Naive thymus-derived CD4-positive, alpha-beta T cell (primary cell): ENCODE data around the gene B4GALNT4. TPM values are rescaled to one million over a fixed set of nuclear protein-coding genes. Genes with fewer than 3 reads are reported as not detected.
"Not testable (repeated sequence)": the region's sequence is repeated elsewhere in the genome, so short reads cannot be mapped to it uniquely, and the experiment has no call there.

Experiments
- ATAC-seq: fragments of 150-1000 bp; cut with Tn5 transposase; 2 replicates; pipeline ENCODE4 v1.10.0; 2021; ENCODE audit warnings: mild to moderate bottlenecking, moderate library complexity
- CTCF ChIA-PET: fragments of 350-600 bp; sonication (Branson Sonifier 250); formaldehyde crosslinking; loops from one replicate; lab custom pipeline; 2021; ENCODE audit warnings: antibody characterized with exemption; lab: Charles Lee
- POLR2A ChIA-PET: fragments of 350-600 bp; sonication (Branson Sonifier 250); formaldehyde crosslinking; loops from one replicate; lab custom pipeline; 2021; ENCODE audit warnings: antibody characterized with exemption, inconsistent platforms; lab: Charles Lee
- DNase-seq, 9 donors: peaks; one replicate each; pipeline versions ENCODE4 v3.0.0 to v3.0.0-alpha.2; 2020 to 2022; ENCODE audit warnings: mixed read lengths in 1 of 9
- H3K27ac ChIP-seq: one replicate; pipeline ENCODE4 v1.7.0; 2013; ENCODE audit warnings: mild to moderate bottlenecking, low read depth, low read length, moderate library complexity
- H3K27me3 ChIP-seq, 2 donors: one replicate each; pipeline ENCODE4 v1.7.0; 2013; ENCODE audit warnings: low read length in 2 of 2, mild to moderate bottlenecking in 2 of 2, moderate library complexity in 2 of 2; ENCODE audit not compliant: control insufficient read depth in 2 of 2, insufficient read depth in 2 of 2
- H3K36me3 ChIP-seq, 3 experiments: 1 replicate in 2 of 3; 2 replicates in 1 of 3; pipeline ENCODE4 v1.7.0; 2013; ENCODE audit warnings: low read length in 3 of 3, mild to moderate bottlenecking in 3 of 3, moderate library complexity in 1 of 3; ENCODE audit not compliant: insufficient read depth in 3 of 3, control insufficient read depth in 2 of 3
- H3K4me1 ChIP-seq, 2 donors: one replicate each; pipeline ENCODE4 v1.7.0; 2013; ENCODE audit warnings: low read length in 2 of 2, mild to moderate bottlenecking in 2 of 2, moderate library complexity in 1 of 2; ENCODE audit not compliant: control insufficient read depth in 2 of 2, insufficient read depth in 2 of 2
- H3K4me3 ChIP-seq: 2 replicates; pipeline ENCODE4 v1.7.0; 2013; ENCODE audit warnings: mild to moderate bottlenecking, low read length
- H3K9me3 ChIP-seq, 3 experiments: 1 replicate in 2 of 3; 2 replicates in 1 of 3; pipeline ENCODE4 v1.7.0; 2013; ENCODE audit warnings: low read length in 3 of 3; ENCODE audit not compliant: control insufficient read depth in 2 of 3
- H3K27ac Mint-ChIP-seq, 9 donors: one replicate each; pipeline ENCODE4 v1.8.0; 2020 to 2022; ENCODE audit warnings: mixed read lengths in 9 of 9, mild to moderate bottlenecking in 8 of 9, moderate library complexity in 5 of 9, inconsistent platforms in 2 of 9
- H3K27me3 Mint-ChIP-seq, 5 donors: one replicate each; pipeline ENCODE4 v1.8.0; 2021 to 2022; ENCODE audit warnings: mixed read lengths in 5 of 5, mild to moderate bottlenecking in 1 of 5
- H3K36me3 Mint-ChIP-seq, 5 donors: one replicate each; pipeline ENCODE4 v1.8.0; 2020 to 2022; ENCODE audit warnings: mixed read lengths in 5 of 5, mild to moderate bottlenecking in 3 of 5, inconsistent platforms in 1 of 5
- H3K4me1 Mint-ChIP-seq, 7 donors: one replicate each; pipeline ENCODE4 v1.8.0; 2020 to 2022; ENCODE audit warnings: mixed read lengths in 7 of 7, mild to moderate bottlenecking in 3 of 7, inconsistent platforms in 1 of 7
- H3K4me3 Mint-ChIP-seq, 10 donors: one replicate each; pipeline ENCODE4 v1.8.0; 2020 to 2022; ENCODE audit warnings: mild to moderate bottlenecking in 10 of 10, mixed read lengths in 10 of 10, moderate library complexity in 6 of 10, inconsistent platforms in 2 of 10
- H3K9me3 Mint-ChIP-seq, 11 donors: one replicate each; pipeline ENCODE4 v1.8.0; 2020 to 2022; ENCODE audit warnings: mixed read lengths in 11 of 11, mild to moderate bottlenecking in 4 of 11, inconsistent platforms in 1 of 11, moderate library complexity in 1 of 11
- intact Hi-C, 2 donors: fragments of 100-400 bp; cut with micrococcal nuclease; formaldehyde crosslinking; loops; one replicate each; pipeline ENCODE4 v1.15.1; 2023
- polyA plus RNA-seq, 2 donors: library from polyadenylated mRNA; unstranded; fragments of 300-500 nt; fragmentation: Illumina TruSeq; gene quantifications; one replicate each; pipeline ENCODE4 v1.2.3, GENCODE V29; 2021
- total RNA-seq, 6 experiments: library from RNA in 5 of 6; stranded (reverse) in 5 of 6; gene quantifications; 1 replicate in 5 of 6; 2 replicates in 1 of 6; pipeline ENCODE4 v1.2.3 and lab custom pipeline; 2021 to 2026

Gene B4GALNT4
- total and polyA plus RNA-seq, 7 experiments from 2014 or later: 0.14 to 11.8 (median 2.6) TPM; not detected in 1

GRCh38 chr11:398826-399225, 29.5 kb downstream of the B4GALNT4 start:
- CTCF ChIA-PET: no interaction called here
- no peak for DNase-seq
- Mint-ChIP-seq H3K4me1 (peaks cover 0 to 11% (median 0%) of the 10 kb centered on the region in 7 donors), H3K27ac (peak overlapping the region in 1 of 9 donors; percentile 69), H3K9me3 (peaks cover 0 to 2% (median 0%) of the 10 kb centered on the region in 11 donors), H3K27me3 (peaks cover 0 to 9% (median 0%) of the 10 kb centered on the region in 5 donors), H3K4me3 (peak overlapping the region in 2 of 10 donors; percentile 45), H3K36me3 (no peaks in the 10 kb centered on the region)
- ATAC-seq: no peak
- H3K4me3 ChIP-seq: no peak overlapping the region
- intact Hi-C loops: no loop called here
- H3K4me1 ChIP-seq: no peaks in the 10 kb centered on the region
- no peaks in the 10 kb centered on the region for H3K36me3 ChIP-seq
- POLR2A ChIA-PET: no interaction called here
- H3K27me3 ChIP-seq: no peaks in the 10 kb centered on the region
- no peaks in the 10 kb centered on the region for H3K9me3 ChIP-seq
- H3K27ac ChIP-seq: no peak overlapping the region

GRCh38 chr11:399731-400211, 30.5 kb downstream of the B4GALNT4 start:
- H3K4me1 ChIP-seq: no peaks in the 10 kb centered on the region
- no peaks in the 10 kb centered on the region for H3K27me3 ChIP-seq
- Mint-ChIP-seq H3K27me3 (peaks cover 0 to 9% (median 0%) of the 10 kb centered on the region in 5 donors), H3K4me1 (peaks cover 0 to 10% (median 0%) of the 10 kb centered on the region in 7 donors), H3K36me3 (no peaks in the 10 kb centered on the region), H3K27ac (peak overlapping the region in 1 of 9 donors; percentile 21), H3K4me3 (peak overlapping the region in 2 of 10 donors; percentile 51 to 61), H3K9me3 (peaks cover 0 to 2% (median 0%) of the 10 kb centered on the region in 11 donors)
- POLR2A ChIA-PET: no interaction called here
- CTCF ChIA-PET: no interaction called here
- H3K36me3 ChIP-seq: peaks cover 0 to under 1% (median 0%) of the 10 kb centered on the region in 3 experiments
- H3K4me3 ChIP-seq: no peak overlapping the region
- no peak overlapping the region for H3K27ac ChIP-seq
- ATAC-seq (no peak), DNase-seq (peak in 1 of 9 donors; percentile 5)
- intact Hi-C loops: no loop called here
- no peaks in the 10 kb centered on the region for H3K9me3 ChIP-seq

- ATAC-seq: no peak
- CTCF ChIA-PET: no interaction called here
- peaks cover 0 to 2% (median 0%) of the 10 kb centered on the region in 11 donors for H3K9me3 Mint-ChIP-seq
Measured at GRCh38 chr11:400241-400689, 31.0 kb downstream of the B4GALNT4 start.

GRCh38 chr11:401196-401595, 31.9 kb downstream of the B4GALNT4 start:
- H3K4me3 ChIP-seq, H3K9me3 Mint-ChIP-seq, H3K4me3 Mint-ChIP-seq, H3K4me1 ChIP-seq, H3K27ac Mint-ChIP-seq, ATAC-seq, DNase-seq, H3K36me3 Mint-ChIP-seq, intact Hi-C loops, H3K27me3 Mint-ChIP-seq, H3K27me3 ChIP-seq, H3K9me3 ChIP-seq, CTCF ChIA-PET, H3K27ac ChIP-seq, POLR2A ChIA-PET: not testable (repeated sequence)
- peaks cover 0 to 16% (median 7%) of the 10 kb centered on the region in 7 donors for H3K4me1 Mint-ChIP-seq
- peaks cover 0 to 13% (median 0%) of the 10 kb centered on the region in 3 experiments for H3K36me3 ChIP-seq

More at GRCh38 chr11:400241-400689, 31.0 kb downstream of the B4GALNT4 start:
- Mint-ChIP-seq H3K36me3 (peaks cover 0 to under 1% (median 0%) of the 10 kb centered on the region in 5 donors), H3K27me3 (peaks cover 0 to 9% (median 0%) of the 10 kb centered on the region in 5 donors), H3K4me3 (no peak overlapping the region), H3K27ac (no peak overlapping the region), H3K4me1 (peaks cover 0 to 13% (median 2%) of the 10 kb centered on the region in 7 donors)
- Histone ChIP-seq H3K36me3 (peaks cover 0 to 5% (median 0%) of the 10 kb centered on the region in 3 experiments), H3K27me3 (no peaks in the 10 kb centered on the region), H3K9me3 (no peaks in the 10 kb centered on the region), H3K27ac (no peak overlapping the region), H3K4me1 (peaks cover 0 to under 1% of the 10 kb centered on the region in 2 donors), H3K4me3 (no peak overlapping the region)
- POLR2A ChIA-PET: no interaction called here
- DNase-seq: peak in 1 of 9 donors; percentile 5
- intact Hi-C loops: no loop called here

- DNase-seq: peak in 2 of 9 donors; percentile 6 to 8
- peaks cover 0 to 2% (median 0%) of the 10 kb centered on the region in 5 donors for H3K36me3 Mint-ChIP-seq
- no peak overlapping the region for H3K27ac Mint-ChIP-seq
- H3K4me3 ChIP-seq: no peak overlapping the region
- H3K27me3 Mint-ChIP-seq: peaks cover 0 to 9% (median 0%) of the 10 kb centered on the region in 5 donors
- ATAC-seq: no peak
- H3K27me3 ChIP-seq: no peaks in the 10 kb centered on the region
- POLR2A ChIA-PET: interaction anchor here (4.1 to 7.7 kb wide), 2 partner anchors 12 to 46 kb away, joined by 29 to 109 read pairs; partner anchors contain the start of genes PTDSS2 and SIGIRR
- H3K9me3 Mint-ChIP-seq: peaks cover 0 to 2% (median 0%) of the 10 kb centered on the region in 11 donors
- intact Hi-C loops: no loop called here
- H3K9me3 ChIP-seq: no peaks in the 10 kb centered on the region
- H3K36me3 ChIP-seq: peaks cover 0 to 13% (median 0%) of the 10 kb centered on the region in 3 experiments
- H3K4me3 Mint-ChIP-seq: no peak overlapping the region
- peaks cover 9 to 13% of the 10 kb centered on the region in 2 donors for H3K4me1 ChIP-seq
- H3K27ac ChIP-seq: no peak overlapping the region
- CTCF ChIA-PET: no interaction called here
- peaks cover 0 to 12% (median 8%) of the 10 kb centered on the region in 7 donors for H3K4me1 Mint-ChIP-seq
Measured at GRCh38 chr11:403021-403760, 33.9 kb downstream of the B4GALNT4 start.

- Histone ChIP-seq H3K9me3 (no peaks in the 10 kb centered on the region), H3K27me3 (no peaks in the 10 kb centered on the region), H3K36me3 (peaks cover 0 to 19% (median 0%) of the 10 kb centered on the region in 3 experiments), H3K4me1 (peaks cover 9 to 13% of the 10 kb centered on the region in 2 donors), H3K4me3 (no peak overlapping the region), H3K27ac (no peak overlapping the region)
- Mint-ChIP-seq H3K27me3 (peaks cover 0 to 6% (median 0%) of the 10 kb centered on the region in 5 donors), H3K36me3 (peaks cover 0 to 2% (median 0%) of the 10 kb centered on the region in 5 donors), H3K27ac (peak overlapping the region in 4 of 9 donors; percentile 17 to 75 (median 52)), H3K4me3 (no peak overlapping the region), H3K4me1 (peaks cover 0 to 17% (median 9%) of the 10 kb centered on the region in 7 donors), H3K9me3 (no peaks in the 10 kb centered on the region)
- ATAC-seq: no peak
- DNase-seq: peak in 2 of 9 donors; percentile 7 to 11
- POLR2A ChIA-PET: interaction anchor here (0.9 to 7.7 kb wide), 4 partner anchors 11 to 197 kb away, joined by 3 to 109 read pairs (median 16); partner anchors contain the start of genes BET1L, PTDSS2, RIC8A and SIGIRR
- CTCF ChIA-PET: no interaction called here
- intact Hi-C loops: no loop called here
Measured at GRCh38 chr11:403761-404431, 34.6 kb downstream of the B4GALNT4 start.
